ENCODE measurements around the gene PSTPIP1. TPM values are rescaled to one million over a fixed set of nuclear protein-coding genes. Genes with fewer than 3 reads are reported as not detected.

Gene PSTPIP1
- not detected in 2 replicates for total RNA-seq (2014; rRNA removed)
- polyA plus RNA-seq (2012) = 0.12 TPM

DNA sequence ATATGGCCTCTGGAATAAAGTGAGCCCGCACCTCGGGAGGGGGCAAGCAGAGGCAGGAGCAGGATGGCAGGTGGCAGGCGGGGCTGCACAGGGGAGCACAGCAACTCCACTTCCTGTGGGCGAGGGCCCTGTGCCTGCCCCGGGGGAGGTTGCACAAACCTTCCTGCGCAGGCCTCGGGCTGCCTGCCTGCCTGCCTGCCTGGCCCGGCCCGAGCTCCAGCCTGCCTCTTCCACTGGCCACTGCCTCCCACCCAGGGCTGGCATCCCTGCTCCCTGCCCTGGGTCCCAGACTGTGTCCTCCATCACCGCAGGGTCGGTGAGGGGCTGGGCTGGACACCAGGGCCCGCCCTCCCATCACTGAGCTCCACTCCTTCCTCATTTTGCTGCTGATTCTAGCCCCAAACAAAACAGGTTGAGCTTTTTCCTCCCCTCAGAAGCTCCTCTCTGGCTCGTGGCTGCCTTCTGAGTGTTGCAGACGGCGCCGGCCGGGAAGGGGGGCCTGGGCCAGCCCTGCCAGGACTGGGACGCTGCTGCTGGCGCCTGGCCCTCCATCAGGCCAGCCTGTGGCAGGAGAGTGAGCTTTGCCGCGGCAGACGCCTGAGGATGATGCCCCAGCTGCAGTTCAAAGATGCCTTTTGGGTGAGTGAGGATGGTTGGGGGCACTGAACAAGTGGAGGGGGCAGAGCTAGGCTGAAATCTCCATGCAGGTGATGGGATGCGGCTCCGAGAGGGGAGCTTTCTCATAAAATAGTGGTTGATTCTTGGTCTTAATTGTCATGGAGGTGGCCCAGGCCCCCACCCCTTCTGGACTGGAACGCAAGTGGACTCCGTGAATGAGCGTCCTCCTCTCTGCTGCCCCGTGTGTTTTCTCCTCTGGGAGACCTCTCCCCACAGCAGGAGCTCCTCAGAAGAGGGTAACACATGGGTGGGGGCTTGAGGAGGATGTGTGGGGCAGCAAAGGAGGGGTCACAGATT, at the start of gene PSTPIP1:
TSS of gene PSTPIP1 (plus strand) at position 156 of the 975 bp plus-strand sequence. CDS start at position 604, 448 bp downstream.
- no peak for DNase-seq (ENCODE audit: low read depth)

DNA sequence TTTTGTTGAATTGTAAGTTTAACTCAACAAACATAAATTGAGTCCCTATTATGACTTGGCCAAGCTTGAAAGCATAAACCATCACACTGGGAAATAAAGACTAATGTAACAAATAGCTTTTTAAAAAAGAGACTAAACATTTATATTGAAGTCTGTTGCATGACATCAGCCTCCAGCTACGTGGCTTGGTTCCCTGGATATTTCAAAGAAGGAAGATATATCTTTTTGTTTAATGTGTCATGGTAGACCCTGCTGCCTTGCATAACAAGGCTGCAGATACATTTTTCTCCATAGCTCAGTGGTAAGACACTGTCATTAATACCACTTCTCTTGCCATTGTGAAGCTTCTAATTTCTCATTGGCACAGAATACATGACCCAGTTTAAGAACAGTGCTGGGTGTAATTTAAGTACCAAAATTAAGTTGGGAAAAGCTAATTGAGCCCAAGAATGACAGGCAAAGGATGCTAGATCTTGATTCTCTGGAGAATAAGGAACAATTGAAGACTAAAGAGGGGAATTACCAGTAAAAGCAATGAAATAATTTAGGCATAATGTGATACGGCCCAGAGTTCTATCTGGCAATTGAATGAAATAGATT, 49.3 kb upstream of the PSTPIP1 start:
- DNase-seq (ENCODE audit: low read depth) = no peak

DNA sequence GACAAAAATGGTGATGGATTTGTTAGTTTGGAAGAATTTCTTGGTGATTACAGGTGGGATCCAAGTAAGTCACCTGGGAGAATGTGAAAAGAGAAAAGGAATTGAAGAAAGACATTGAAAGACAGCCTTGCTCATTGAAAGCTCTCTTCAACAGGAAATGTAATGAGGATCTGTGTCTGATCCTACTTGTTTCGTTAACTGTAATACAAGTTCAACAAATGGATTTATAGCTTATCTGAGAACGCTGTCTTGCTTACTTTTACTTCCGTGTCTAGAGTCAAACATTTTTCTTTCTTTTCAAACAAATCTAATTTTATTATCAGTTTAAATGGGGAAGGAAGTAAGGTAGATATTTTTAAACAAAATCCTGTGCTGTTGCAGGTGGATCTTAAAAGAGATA, 47.5 kb upstream of the PSTPIP1 start:
- no peak for DNase-seq (ENCODE audit: low read depth)

DNA sequence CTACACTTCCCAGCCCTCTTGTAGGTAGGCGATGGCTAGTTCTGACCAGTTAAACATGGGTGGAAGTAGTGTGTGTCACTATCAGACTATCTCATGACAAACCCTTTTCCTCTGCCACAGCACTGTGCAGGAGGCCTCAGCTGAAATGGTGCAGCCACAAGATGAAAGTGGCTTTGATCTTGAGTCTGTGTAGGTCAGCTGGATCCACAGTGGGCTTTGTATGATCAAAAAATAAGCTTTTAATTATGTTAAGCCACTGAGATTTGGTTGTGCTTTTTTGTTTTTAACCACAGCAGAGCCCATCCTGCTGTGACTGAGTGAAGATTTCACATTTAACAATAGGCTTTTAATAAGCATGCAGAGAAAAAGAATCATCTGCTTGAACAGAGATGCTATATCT, 43.7 kb upstream of the PSTPIP1 start:
- DNase-seq (ENCODE audit: low read depth) = no peak

DNA sequence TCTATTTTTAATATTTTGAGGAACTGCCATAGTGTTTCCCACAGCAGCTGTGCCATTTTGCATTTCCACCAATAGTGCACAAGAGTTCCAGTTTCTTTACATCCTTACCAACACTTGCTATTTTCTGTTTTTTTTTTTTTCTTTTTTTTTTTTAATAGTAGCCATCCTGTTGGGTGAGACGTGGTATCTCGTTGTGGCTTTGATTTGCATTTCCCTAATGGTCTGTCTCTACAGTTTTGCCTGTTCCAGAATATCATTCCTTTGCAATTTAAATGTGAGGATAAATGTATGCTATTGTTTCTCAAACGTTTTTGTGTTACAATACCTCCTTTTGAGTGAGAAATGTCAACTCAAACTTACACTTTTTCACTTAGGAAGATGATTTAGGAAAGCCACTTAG, 41.0 kb upstream of the PSTPIP1 start:
- no peak for DNase-seq (ENCODE audit: low read depth)

DNA sequence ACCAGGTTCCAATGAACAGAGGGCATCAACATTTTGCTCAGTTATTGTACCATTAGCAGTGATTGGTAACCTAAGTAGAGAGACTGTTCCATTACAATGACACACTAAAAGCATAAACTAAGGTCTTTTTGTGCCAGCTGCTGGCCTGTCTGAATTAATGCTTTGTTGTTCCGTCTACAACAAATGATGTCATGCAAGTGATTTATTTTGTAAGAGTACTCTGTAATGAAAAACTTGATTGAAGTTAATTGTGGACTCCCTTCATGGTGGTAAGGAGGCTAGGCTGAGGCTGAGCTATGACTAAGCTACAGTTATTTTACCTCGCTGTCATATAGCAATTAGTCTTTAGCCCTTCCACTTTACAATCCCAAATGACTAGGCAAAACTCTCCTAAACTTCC, 40.2 kb upstream of the PSTPIP1 start:
- DNase-seq (ENCODE audit: low read depth) = no peak

DNA sequence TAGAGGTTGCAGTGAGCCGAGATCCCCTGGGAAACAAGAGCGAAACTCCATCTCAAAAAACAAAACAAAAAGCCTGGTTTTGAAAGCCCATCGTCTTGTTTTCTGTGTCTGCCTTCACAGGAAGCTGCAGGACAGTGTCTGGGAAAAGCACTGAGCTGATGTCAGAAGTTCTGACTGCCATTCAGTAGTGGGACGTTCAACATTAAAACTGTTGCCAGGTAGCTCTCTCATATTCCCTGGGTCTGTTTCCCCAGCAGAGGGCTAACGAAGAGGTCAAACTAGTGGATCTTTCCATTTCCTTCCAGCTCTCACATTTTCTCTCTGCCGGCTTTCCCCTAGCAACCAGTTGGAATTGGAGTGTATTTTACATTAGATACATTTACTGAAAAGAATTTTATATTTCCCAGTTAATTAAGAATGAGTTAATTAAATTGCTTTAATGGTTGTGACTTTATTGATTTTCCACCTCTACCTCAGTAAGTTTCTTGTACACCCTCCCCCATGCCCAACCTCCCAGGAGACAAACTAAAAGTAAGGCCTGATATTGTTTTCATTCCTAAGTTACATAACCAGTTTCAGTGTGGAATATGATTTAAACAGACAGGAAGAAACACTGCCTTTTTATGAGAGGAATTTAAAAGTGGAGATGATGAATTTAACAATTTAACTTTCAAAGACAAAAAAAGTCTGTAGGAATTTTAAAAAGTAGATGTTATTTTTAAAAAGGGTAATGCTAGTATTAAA, 33.5 kb upstream of the PSTPIP1 start:
- no peak for DNase-seq (ENCODE audit: low read depth)

DNA sequence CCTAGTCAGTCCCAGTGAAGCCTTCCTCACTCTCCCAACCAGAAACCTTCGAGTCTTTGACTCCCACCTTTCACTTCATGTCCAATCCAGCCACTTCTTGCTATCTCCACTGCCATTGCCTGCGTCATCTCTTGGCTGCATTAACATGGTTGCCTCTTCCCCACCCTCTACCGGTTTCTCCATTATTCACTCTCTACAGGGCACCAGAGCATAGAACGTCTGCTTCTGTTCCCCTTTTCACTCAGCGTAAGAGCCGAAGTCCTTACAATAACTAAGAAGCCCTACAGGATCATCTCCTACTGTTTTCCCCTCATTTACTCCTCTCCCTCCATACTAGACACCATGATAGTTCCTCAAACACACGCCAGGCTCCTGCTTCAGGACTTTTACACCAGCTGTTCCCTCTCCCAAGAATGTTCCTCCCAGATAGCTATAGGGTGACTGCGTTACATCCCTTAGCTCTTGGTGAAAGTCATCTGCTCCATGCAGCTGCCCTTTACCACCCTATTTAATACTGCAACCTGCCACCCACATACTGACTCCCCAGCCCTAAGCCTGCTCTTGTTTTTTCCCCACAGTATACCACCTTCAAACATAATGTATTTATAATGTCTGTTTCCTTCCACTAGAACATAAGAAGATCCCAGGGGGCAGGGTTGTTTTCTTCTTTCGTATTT, 32.5 kb upstream of the PSTPIP1 start:
- DNase-seq (ENCODE audit: low read depth) = no peak

DNA sequence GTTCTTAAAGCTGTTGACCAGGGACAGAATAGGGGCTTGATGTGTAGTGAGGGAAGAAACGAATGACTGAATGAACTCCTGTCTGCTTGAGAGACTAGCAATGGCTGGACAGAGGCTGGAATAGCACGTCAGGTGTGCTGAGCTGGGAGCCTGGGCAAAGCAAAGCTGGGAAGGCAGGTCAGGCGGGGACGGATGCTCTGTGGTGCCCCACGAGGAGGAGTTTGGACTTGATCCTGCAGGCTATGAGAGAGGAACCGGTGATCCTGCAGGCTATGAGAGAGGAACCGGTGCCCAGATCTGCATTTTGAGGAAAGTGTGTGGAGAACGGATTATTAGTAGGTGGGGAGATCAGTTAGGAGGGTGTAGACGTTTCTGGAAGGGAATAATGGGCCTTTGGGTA, 31.3 kb upstream of the PSTPIP1 start:
- DNase-seq (ENCODE audit: low read depth) = no peak

DNA sequence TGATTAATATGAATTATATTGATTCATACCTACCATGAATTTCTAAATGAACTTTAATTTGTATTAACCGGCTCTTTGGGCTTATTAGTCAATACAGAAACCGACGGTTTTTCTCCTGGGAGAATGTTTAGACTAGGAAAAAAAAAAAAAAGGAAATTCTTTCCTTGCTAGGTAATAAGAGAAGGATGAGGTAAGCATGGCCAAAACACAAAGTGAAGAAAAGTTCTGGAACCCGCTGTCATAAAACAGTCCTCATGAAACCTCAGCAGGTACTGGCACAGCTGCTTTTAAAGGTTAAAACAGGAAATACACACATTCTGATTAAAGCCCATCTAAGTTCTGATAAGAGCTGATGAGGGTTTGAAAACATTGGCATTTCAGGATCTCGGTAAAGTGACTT, 30.8 kb upstream of the PSTPIP1 start:
- DNase-seq (ENCODE audit: low read depth) = no peak

DNA sequence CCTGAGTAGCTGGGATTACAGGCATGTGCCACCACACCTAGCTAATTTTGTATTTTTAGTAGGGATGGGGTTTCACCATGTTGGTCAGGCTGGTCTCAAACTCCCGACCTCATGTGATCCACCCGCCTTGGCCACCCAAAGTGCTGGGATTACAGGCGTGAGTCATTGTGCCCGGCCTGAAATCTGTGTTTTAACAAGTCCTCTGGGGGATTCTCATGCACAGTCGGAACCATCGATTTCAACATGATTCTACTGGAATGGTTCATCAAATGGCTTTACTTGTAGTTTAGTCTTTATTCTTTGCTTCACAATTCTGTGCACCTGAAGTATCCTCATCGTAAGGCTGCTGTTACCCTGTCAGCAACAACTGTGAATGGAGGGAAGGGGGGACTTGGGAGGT, 28.9 kb upstream of the PSTPIP1 start:
- peak; percentile 38 for DNase-seq (ENCODE audit: low read depth)

DNA sequence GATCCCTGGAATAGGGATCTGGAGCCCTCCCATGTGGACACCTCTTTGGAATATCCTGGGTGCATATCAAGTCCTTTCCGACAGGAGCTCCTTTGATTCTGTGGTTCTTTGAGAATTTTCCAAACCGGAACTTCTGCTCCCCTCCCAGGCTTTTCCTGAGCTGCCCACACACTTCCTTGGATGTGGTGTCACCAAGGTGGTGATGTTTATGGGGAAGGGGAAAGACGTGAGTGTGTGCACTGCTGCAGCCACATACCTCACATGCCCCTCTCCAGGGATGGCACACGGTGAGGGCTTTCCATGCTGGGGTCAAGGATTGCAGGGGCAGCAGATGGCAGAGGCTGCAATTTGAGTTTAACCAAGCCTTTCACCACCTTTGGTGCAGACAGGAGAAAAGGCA, 27.9 kb upstream of the PSTPIP1 start:
- no peak for DNase-seq (ENCODE audit: low read depth)

DNA sequence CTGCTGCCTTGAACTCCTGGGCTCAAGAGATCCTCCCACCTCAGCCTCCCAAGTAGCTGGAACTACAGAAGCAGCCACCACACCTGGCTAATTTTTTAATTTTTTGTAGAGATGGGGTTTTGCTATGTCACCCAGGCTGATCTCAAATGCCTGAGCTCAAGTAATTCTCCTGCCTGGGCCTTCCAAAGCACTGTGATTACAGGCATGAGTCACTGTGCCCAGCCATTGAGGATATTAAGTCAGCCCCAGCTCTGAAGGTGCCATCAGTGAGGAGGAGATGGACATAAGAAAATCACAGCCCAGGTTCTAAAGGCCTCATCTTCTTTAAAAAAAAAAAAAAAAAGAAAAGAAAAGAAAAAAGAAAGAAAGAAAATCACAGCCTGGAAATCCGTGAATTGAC, 26.6 kb upstream of the PSTPIP1 start:
- DNase-seq (ENCODE audit: low read depth) = no peak

DNA sequence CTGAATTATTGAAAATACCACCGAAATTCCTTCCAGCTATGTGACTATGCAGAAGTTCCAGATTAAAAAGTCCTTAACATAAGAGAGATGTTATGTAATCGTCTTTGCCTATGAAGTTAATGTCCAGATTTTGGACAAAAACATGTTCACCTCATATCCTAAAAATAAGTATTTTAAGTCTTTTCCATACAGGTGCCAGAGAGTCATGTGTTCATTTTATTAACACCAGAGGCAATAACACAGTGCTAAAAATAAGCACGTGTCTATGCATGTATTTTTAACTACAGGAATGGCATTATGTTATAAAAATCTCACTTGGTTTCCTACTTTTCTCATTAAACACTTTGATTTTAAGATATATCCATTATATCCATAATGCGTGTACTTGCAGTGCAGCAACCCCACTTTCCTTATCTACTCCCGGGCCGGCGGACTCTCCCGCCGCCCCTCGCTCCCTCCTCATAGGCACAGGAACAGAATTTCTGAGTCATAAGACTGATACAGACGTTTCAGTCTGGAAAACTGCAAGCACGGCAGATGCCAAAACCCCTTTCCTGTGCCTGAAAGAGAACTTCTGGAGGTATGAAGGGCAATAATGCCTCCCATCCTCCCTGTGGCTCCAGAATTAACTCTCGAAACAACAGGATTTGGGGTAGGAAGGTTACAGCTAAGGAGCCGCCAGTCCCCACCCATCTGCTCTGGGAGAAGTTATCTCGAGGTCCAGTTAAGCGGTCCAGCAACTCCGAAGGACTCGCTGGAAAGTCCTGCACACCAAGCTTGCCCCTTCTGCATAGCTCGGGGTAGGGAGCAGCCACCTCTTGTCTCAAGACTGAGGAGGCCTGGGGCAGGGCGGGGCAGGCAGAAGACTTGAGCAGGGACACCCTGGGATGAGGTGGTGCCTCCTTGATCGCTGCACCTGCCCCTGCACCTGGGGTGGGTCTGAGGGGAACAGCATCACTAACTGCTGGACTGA, 22.3 kb upstream of the PSTPIP1 start:
- no peak for DNase-seq (ENCODE audit: low read depth)

DNA sequence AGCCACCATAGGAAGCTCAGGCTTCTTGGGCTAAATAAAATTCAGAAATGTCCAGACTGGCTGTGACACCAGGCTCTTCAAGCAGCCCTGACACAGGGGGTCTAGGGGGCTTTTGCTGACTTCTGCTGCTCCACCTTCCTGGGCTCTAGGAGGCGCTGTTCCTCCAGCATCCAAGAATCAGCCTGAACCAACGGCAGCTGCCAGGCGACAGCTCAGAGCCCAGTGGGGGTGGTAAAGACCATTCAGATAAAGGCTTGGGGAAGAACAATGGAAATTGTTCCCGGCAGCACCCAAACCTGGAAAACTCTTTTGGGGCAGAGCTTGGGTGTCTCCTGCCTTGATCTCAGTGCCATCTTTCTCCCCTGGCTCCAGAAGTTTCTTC, 21.6 kb upstream of the PSTPIP1 start:
- no peak for DNase-seq (ENCODE audit: low read depth)

DNA sequence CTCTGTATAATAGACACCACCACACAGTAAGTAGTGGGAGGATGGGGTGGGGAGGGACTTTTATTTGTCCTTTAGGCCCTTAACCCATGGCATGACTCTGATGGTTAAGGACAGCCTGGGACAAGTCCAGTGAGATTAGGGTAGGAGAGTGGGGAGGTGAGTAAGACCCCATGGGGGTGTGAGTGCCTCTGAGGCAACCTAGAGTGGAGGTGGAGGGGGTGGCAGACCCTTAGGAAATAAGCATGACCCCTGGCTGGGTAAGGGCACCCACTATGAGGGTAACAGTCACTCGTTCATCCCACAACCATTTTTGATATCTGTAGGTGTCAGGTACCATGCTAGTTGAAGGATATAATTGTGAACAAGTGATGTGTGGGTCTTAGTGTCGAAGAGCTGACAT, 21.0 kb upstream of the PSTPIP1 start:
- no peak for DNase-seq (ENCODE audit: low read depth)

DNA sequence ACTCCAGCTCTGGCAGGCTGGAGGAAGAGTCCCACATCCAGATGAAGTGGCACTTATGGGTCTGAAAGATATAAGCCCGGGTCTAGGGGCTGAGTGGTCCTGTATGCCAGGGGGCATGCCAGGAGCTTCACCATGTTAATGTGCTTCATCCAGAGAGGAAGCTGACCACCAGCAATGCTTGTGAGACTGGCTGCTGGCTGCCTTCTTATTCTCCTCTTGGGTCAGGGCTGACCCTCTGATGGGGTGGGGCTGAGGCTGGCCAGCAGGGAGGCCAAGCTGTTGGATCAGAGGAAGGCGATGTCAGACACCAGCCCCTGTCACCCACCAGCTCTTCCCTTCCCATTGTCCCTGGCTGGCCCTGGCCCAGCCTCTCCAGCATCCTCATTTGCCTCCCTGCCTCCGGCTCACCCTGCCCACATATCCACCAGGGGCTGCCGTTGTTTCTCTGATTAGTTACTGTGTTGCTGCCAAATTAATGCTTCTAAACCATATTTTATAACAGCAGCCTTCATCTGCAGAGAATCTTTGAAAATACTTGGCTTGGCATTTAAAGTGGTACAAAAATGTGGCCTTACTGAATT, 20.4 kb upstream of the PSTPIP1 start:
- no peak for DNase-seq (ENCODE audit: low read depth)

DNA sequence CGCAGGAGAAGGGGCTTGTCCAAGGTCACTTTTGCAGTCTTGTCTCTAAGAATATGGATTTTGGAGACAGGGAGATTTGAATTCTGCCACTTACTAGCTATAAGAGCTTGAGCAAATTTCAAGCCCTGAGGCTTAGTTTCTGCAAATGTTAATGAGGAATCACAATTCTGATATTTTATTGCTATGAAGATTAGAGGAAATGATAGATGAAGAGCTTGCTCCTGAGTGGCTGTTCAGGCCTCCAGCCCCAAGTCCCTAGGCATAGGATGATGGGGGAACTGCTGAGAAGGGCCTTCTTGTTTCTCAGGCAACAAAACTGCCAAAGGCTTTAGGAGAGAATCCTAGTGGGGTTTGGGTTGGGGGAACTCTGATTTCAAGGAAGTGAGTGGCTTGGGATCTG, 18.8 kb upstream of the PSTPIP1 start:
- DNase-seq (ENCODE audit: low read depth) = no peak

DNA sequence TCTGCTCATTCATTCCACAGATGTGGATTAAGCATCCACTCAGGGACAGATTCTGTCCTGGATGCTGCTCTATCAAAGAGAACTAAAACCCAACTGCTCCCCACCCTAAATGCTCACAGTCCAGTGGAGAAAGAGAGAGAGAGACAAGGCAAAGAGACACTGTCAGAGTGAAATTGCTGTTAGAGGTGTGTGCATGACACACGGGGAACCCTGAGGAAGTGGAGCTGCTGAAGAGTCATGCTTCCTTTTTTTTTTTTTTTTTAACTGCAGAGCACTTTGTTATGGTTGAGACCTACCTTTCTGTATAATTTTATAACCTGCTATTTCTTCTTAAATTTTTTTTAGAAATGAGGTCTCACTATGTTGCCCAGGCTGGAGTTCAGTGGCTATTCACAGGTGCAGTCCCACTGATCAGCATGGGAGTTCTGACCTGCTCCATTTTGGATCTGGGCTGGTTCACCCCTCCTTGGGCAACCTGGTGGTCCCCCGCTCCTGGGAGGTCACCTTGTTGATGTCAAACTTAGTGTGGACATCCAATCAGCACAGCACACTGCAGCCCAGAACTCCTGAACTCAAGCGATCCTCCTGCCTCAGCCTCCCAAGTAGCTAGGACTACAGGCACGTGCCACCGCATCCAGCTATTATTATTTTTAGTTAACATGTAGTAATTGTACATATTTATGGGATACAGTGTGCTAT, 18.2 kb upstream of the PSTPIP1 start:
- no peak for DNase-seq (ENCODE audit: low read depth)

Data from LHCN-M2 (cell line).